HG02973 (cell line): ENCODE measurements around the gene RCAN1.

Source experiments
- ATAC-seq: cut with Tn5 transposase; IDR thresholded peaks from one replicate; pipeline ENCODE4 v1.9.1; 2021; ENCODE audit warnings: moderate library complexity; ENCODE audit not compliant: unreplicated experiment

Gene RCAN1

DNA sequence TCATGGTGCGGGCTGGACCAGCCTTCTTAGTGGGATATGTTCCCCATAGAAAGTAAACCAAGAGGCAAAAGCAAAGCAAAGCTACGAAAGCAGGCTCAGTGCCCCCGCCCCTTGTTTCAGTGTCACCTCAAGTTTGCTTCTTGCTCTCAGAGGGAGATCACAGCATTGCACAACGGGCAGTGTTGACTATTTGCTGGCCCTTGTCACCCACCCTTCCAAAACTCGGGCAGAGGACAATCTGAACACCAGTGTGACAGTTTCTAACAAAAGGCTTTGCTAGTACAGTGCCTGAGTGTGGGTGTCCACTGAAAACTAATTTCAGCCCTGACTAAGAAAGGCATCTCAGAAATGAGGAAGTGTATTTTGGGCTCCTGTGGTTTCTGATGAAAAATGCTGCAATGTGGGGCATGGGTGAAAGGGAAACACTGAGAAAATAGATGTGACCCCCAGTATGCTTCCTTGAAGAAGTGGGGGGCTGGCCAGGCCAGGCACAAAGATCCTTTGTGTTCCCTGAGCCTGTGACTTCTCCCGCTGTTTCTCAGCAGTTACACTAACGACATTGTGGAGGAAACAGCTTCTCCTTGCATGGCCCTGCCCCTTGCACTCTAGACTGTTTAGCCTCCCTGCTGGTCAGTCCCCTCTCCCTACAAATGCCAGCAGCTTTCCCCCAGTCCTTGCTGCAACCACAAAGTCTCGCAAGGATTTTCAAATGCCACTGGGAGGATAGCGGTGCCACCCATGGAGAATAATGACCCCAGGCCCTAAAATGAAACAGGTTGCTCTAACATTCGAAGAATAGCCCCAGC lies 69.6 kb downstream of the RCAN1 start:
- ATAC-seq, result peak; percentile 77

DNA sequence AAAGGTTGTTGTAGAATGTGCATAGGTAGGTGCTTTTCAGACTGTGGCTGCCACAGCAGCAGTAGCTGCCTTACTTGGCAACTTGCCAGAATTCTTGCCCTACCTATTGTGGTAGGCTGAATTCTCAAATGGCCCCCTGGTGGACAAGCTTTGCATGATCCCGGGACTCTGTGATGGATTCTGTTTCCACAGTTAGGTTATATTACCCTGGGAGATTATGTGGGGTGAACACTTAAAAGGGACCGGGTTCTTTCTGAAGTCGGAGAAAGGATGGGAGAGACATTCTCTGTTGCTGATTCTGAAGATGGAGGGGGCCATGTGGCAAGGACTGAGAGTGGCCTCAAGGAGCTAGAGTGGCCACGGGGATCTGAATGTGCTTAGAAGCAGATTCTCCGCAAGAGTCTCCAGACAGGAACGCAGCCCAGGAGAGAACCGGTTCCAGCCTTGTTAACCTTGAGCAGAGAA lies 70.8 kb downstream of the RCAN1 start:
- no peak for ATAC-seq

DNA sequence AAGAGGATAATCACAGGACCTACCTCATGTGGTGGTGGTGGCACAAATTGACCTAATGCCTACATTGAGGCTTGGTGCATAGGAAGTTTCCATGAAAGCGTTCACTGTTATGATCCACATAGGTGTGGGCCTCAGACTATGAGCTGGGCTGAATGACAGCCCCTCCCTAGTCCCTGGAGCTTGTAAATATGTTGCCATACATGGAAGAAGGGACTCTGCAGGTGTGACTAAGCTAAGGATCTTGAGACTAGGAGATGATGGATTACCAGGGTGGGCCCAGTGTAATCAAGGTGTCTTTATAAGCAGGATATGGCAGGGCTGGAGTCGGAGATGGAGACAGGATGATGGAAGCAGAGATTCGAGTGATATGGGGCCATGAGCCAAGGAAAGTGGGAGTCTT lies 71.9 kb downstream of the RCAN1 start:
- ATAC-seq, result no peak

DNA sequence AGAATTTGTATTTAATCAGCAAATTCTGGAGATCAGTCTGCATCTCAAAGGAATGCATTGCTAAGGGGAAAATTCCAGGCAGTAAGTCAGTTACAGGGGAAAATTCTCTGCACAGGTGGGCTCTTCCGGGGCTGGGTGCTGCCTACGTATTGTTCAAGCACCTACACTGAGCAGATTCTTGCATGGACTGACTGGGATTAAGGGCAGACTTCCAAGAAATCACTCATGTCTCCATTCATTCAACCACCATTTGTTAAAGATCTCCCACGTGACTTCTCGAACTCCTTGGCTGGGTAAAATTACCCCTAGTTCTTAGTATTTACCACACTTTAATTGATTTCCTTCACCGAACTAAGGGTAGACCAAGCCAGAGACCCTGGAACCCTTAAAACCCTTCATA lies 74.7 kb downstream of the RCAN1 start:
- no peak for ATAC-seq

GRCh38 chr21:34537838-34538237 lies 77.1 kb downstream of the RCAN1 start:
- no peak for ATAC-seq

DNA sequence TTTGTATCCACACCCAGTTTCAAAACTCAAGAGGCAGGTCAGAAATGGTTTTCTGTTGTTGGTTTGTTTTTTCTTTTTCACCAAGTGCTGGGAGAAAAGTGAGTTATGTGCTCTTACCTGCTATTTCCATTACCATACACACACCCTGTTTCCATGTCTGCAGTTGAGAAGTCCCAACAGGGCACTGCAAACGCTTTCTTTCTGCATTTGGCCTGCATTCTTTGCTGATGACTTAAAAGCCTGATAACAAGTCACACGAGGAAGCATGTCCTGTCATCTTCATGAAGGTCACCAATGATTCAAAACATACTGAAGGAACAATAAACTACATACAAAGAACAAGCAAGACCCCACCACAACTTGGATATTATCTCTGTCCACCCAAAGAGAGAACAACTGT lies 78.1 kb downstream of the RCAN1 start:
- no peak for ATAC-seq

DNA sequence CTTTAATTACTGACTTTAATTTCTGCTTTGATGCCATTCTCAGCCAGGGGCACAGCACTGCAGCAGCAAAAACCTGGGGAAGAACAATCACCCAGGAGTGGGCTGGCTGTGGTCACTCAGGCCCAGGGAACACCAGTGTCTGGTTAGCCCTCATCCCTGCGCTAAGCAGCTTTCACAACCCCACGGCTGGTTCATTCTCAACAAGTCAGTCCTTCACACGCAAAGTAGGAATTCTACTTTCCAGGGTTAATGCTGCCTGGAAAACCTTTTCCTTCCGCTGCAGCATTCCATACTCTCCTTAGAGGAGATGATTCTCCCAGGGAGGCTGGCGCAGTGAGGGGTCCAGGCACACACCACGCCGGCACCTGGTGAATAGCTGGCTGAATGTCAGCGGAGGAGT lies 78.6 kb downstream of the RCAN1 start:
- ATAC-seq, result no peak

DNA sequence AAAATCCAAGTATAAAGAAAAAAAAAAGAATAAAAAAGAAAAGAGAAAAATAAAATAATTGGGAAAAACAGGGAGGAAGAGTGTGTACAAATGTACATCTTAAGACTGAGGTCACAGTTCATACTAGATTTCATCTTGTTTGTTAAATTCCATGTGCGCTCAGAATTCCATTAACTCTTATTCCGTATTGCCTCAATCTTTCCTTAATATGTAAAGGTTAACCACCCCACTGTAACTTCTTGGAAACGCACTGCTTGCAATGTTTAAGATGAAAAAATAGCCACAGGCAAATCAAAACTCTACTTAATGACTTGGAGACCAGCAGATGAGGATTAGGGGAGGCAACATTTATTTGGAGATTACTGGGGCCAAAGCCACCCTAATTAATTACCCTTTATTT lies 79.0 kb downstream of the RCAN1 start:
- no peak for ATAC-seq

- no peak for ATAC-seq
Observed at GRCh38 chr21:34534522-34534921, 80.4 kb downstream of the RCAN1 start.

DNA sequence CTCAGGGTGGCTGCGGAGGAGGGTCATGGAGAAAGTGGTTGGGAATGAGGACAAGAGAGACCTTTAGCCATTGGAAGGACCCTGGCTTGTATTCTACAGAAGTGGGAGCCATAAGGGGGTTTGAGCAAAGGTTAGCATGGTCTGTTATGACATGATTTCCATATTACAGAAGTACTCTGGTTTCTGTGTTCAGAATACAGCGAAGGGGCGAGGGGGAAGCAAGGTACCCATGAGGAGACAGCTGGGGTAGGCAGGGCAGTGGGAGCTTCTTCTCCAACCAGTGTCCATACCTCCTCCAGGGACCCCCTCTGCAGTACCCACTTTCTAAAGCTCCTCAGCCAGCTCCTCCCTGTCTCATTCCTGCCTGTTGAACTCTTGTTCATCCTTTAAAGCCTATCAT lies 81.0 kb downstream of the RCAN1 start:
- ATAC-seq, result no peak

GRCh38 chr21:34531399-34531798 lies 83.5 kb downstream of the RCAN1 start:
- no peak for ATAC-seq

GRCh38 chr21:34530261-34530660 lies 84.7 kb downstream of the RCAN1 start:
- no peak for ATAC-seq

GRCh38 chr21:34528131-34528561 lies 86.8 kb downstream of the RCAN1 start:
- ATAC-seq, result no peak

GRCh38 chr21:34526618-34527290 lies 88.2 kb downstream of the RCAN1 start:
- ATAC-seq, result no peak

DNA sequence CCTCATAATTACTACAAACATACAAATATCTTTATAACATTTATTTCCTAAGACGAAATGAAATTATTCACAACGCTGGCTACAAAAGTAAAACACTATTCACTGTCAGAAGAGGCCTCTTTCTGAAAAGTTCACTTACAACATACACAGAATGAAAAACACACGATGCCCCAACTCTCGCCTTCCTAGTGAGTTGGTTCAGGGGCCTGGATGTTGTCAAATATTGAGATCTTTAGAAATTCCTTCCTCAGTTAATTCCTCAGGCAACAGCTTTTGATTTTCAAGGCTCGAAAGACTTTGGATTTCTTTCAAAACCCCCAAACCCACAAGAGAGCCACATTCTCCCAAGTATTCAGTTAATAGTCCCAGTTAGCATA lies 88.7 kb downstream of the RCAN1 start:
- ATAC-seq, result no peak

GRCh38 chr21:34524646-34525601 lies 90.0 kb downstream of the RCAN1 start:
- no peak for ATAC-seq

DNA sequence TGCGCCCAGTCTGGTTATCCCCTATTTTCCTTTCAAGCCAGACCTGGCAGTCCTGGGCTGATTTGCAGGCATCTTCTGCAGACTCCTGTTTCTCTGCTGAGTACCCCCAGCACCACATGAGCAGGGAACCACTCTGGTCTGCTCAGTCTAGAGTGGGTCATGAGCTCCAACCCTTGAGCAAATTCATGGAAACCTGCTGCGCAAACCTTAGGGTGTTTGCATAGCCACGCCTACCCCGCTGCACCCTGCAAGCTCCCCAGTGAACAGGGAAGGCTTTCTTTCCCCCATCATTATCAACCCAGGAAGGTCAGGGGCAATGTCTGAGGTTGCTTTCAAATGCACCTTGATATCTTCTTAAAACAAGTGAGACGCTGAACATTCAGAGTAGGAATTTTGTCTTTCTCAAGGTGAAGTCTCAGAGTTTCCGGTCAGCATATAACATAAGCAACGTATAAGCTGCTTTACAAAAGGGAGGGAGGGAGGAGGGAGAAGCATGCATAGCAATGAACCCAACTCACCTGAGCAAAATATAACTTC lies 91.8 kb downstream of the RCAN1 start:
- ATAC-seq, result no peak

GRCh38 chr21:34522284-34522683 lies 92.6 kb downstream of the RCAN1 start:
- ATAC-seq, result no peak

DNA sequence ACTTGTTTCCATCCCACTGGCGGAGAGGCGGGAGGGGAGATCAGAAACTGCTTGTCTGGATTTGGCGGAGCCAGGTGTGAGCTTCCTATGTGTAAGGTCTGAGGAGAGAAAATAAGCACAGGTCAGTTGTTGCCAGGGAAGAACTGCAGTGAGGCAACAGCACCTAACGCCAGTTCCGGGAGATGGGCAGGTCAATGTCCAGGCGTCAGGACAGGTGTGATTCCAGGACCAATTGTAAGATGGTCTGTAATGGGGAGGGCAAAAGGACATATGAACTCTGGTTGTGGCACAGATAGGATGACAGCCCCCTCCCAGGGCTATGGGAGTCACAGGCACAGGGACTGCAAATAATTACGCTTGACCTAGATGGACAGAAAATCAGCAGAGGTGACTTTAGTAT lies 93.4 kb downstream of the RCAN1 start:
- ATAC-seq, result no peak

DNA sequence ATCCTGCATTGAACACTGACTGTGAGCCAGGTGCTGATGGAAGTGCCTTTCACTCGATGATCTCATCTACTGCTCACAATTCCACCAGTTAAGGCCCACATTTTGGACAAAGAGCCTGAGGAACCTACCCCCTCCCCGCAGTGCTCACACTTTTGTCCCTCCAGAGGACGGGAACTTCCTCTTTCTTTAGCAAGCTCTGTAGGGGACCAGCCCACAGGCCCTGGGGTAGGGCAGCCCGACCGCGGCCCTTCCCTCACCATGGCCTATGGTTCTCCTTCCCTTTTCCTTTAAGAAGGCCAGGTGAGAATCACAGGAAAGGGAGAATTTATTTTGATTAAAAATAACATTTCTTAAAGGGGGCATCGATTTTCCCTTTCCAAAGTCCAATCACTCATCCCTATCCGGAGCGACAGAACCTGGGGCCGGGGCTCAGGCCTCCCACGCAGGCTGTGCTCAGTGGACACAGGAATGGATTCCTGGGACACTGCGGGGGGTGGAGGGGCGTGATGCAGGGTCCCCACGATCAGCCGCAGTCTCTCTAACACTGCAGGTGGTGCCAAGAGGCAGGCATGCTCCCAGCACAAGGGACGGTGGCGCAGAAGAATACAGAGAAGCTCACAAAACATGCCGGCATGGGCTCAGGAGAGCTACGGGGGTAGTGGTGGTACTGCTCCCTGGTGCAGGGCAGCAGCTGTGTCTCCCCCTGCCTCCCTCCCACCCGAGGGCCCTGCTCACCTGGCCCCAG lies 94.0 kb downstream of the RCAN1 start:
- no peak for ATAC-seq
